Testis (tissue), 3 donors: ENCODE results near the gene TBX4. TPM values are rescaled to one million over a fixed set of nuclear protein-coding genes. Genes with fewer than 3 reads are reported as not detected.
"Not testable (repeated sequence)": the region's sequence is repeated elsewhere in the genome, so short reads cannot be mapped to it uniquely, and the experiment has no call there.

Source experiments
- DNase-seq: peaks from one replicate; pipeline ENCODE4 v3.0.0-alpha.2; 2019
- H3K27ac ChIP-seq, 2 donors: fragments of 200-600 bp; sonication (generic); one replicate each; pipeline ENCODE4 v1.5.1; 2019
- H3K27me3 ChIP-seq: fragments of 200-600 bp; sonication (generic); one replicate; pipeline ENCODE4 v1.5.1; 2019
- H3K36me3 ChIP-seq: fragments of 200-600 bp; sonication (generic); one replicate; pipeline ENCODE4 v1.5.1; 2017; ENCODE audit warnings: low read depth; ENCODE audit errors: missing control alignments
- H3K4me1 ChIP-seq: fragments of 200-600 bp; sonication (generic); one replicate; pipeline ENCODE4 v1.5.1; 2019
- H3K4me3 ChIP-seq, 2 donors: fragments of 200-600 bp; sonication (generic); one replicate each; pipeline ENCODE4 v1.5.1; 2017 to 2019
- H3K9me3 ChIP-seq: fragments of 200-600 bp; sonication (generic); one replicate; pipeline ENCODE4 v1.5.1; 2017
- POLR2A ChIP-seq: fragments of 450-650 bp; IDR thresholded peaks from one replicate; pipeline ENCODE4 v1.6.1; 2017; ENCODE audit warnings: antibody characterized with exemption, mild to moderate bottlenecking, moderate library complexity
- WGBS, 2 donors: methylation state at CpG; one replicate each; pipeline ENCODE4 v1.1.5; 2018; 5-methylcytosine and 5-hydroxymethylcytosine counted together
- intact Hi-C: fragments of 100-400 bp; cut with DNase I; formaldehyde crosslinking; loops from one replicate; pipeline ENCODE4 v1.15.1; 2023; ENCODE audit warnings: low total_unique reads
- polyA plus RNA-seq: library from polyadenylated mRNA; stranded (reverse); fragments of 350-450 nt; fragmentation: Illumina TruSeq; extraction: RNeasy Lipid Tissue Mini Kit (QIAGEN cat#74804); gene quantifications from one replicate; pipeline ENCODE4 v1.2.3, GENCODE V29; 2014; ENCODE audit warnings: low read depth, low replicate concordance; ENCODE audit not compliant: insufficient read depth
- total RNA-seq, 2 donors: library from RNA; depleted of rRNA; stranded (reverse); fragments of >200 nt; gene quantifications; one replicate each; pipeline ENCODE4 v1.2.3, GENCODE V29; 2016
- TF ChIP-seq, protein P1 (sequence below), 3 experiments: fragments of 450-650 bp in 2 of 3; fragments of 200-600 bp in 1 of 3; sonication (generic) in 1 of 3; IDR thresholded peaks; one replicate each; pipeline ENCODE4 v1.5.1; 2016 to 2019; ENCODE audit warnings: antibody characterized with exemption in 3 of 3, mild to moderate bottlenecking in 2 of 3, moderate library complexity in 1 of 3

Gene TBX4
- total and polyA plus RNA-seq, 3 donors from 2014 or later, result 1.5 to 3.2 (median 1.7) TPM

GRCh38 chr17:61522088-61522487 lies 69.9 kb downstream of the TBX4 start:
- Histone ChIP-seq H3K4me3 (no peak overlapping the region), H3K36me3 (no peaks in the 10 kb centered on the region), H3K9me3 (no peaks in the 10 kb centered on the region), H3K27ac (no peak overlapping the region), H3K4me1 (no peaks in the 10 kb centered on the region), H3K27me3 (no peaks in the 10 kb centered on the region)
- TF ChIP-seq POLR2A, result no peak
- TF ChIP-seq, protein P1, sequence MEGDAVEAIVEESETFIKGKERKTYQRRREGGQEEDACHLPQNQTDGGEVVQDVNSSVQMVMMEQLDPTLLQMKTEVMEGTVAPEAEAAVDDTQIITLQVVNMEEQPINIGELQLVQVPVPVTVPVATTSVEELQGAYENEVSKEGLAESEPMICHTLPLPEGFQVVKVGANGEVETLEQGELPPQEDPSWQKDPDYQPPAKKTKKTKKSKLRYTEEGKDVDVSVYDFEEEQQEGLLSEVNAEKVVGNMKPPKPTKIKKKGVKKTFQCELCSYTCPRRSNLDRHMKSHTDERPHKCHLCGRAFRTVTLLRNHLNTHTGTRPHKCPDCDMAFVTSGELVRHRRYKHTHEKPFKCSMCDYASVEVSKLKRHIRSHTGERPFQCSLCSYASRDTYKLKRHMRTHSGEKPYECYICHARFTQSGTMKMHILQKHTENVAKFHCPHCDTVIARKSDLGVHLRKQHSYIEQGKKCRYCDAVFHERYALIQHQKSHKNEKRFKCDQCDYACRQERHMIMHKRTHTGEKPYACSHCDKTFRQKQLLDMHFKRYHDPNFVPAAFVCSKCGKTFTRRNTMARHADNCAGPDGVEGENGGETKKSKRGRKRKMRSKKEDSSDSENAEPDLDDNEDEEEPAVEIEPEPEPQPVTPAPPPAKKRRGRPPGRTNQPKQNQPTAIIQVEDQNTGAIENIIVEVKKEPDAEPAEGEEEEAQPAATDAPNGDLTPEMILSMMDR (IDR thresholded peaks at IDR 0.05), result no peak
- DNase-seq, result no peak
- intact Hi-C loops, result no loop called here
- 69 to 72% methylated on average over 1 of the region's 1 CpG for WGBS, 2 donors

- intact Hi-C loops, result no loop called here
- TF ChIP-seq, protein P1 (IDR thresholded peaks at IDR 0.05), result no peak
- no peak for TF ChIP-seq POLR2A
- no peaks in the 10 kb centered on the region for H3K4me1 ChIP-seq
- H3K9me3 ChIP-seq, result no peaks in the 10 kb centered on the region
- DNase-seq, result no peak
- 66 to 84% methylated on average over 3 of the region's 3 CpGs for WGBS, 2 donors
- no peak overlapping the region for H3K4me3 ChIP-seq
- no peaks in the 10 kb centered on the region for H3K36me3 ChIP-seq
- no peak overlapping the region for H3K27ac ChIP-seq
- no peaks in the 10 kb centered on the region for H3K27me3 ChIP-seq
Measured at GRCh38 chr17:61524319-61524718, 72.1 kb downstream of the TBX4 start.

- intact Hi-C loops, H3K36me3 ChIP-seq, H3K27me3 ChIP-seq, H3K27ac ChIP-seq, H3K4me1 ChIP-seq, DNase-seq, H3K4me3 ChIP-seq, H3K9me3 ChIP-seq: not testable (repeated sequence)
- 85 to 100% methylated on average over 2 of the region's 2 CpGs for WGBS, 2 donors
Measured at GRCh38 chr17:61527441-61527840, 75.2 kb downstream of the TBX4 start.

- Histone ChIP-seq H3K4me3 (no peak overlapping the region), H3K27ac (no peak overlapping the region), H3K4me1 (no peaks in the 10 kb centered on the region), H3K36me3 (no peaks in the 10 kb centered on the region), H3K27me3 (no peaks in the 10 kb centered on the region), H3K9me3 (no peaks in the 10 kb centered on the region)
- DNase-seq, result no peak
- 91 to 93% methylated on average over 2 of the region's 2 CpGs for WGBS, 2 donors
- intact Hi-C loops, result no loop called here
- TF ChIP-seq, protein P1 (IDR thresholded peaks at IDR 0.05), result no peak
- no peak for TF ChIP-seq POLR2A
Measured at GRCh38 chr17:61528171-61528570, 75.9 kb downstream of the TBX4 start.

DNA sequence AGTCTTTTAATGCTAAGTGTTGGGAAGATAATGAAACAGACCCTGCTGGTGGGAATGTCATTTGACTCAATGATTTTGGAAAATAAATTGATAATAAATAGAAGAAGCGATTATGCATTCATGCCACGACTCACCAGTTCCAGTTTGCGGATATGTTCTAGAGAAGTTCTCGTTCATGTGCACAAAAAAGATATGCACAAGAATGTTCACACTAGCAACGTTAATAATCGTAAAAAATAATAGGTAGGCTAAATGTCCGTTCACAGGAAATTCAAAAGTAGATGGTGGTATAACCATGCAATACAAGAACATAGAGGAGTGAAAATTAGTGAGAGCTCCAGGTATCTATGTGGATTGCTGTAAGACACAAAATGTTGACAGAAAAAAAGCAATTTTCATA lies 79.0 kb downstream of the TBX4 start:
- 78 to 85% methylated on average over 7 of the region's 7 CpGs for WGBS, 2 donors
- no peaks in the 10 kb centered on the region for H3K27me3 ChIP-seq
- no peak overlapping the region for H3K27ac ChIP-seq
- H3K9me3 ChIP-seq, result no peaks in the 10 kb centered on the region
- no peak overlapping the region for H3K4me3 ChIP-seq
- H3K4me1 ChIP-seq, result no peaks in the 10 kb centered on the region
- no peak for DNase-seq
- intact Hi-C loops, result no loop called here
- TF ChIP-seq, protein P1 (IDR thresholded peaks at IDR 0.05), result no peak
- no peak for TF ChIP-seq POLR2A
- no peaks in the 10 kb centered on the region for H3K36me3 ChIP-seq
